SJSA1 (cell line): Measurements from ENCODE around the gene MS4A6E. TPM values are rescaled to one million over a fixed set of nuclear protein-coding genes. Genes with fewer than 3 reads are reported as not detected.

Experiments
- DNase-seq, 2 experiments: peaks; one replicate each; pipeline ENCODE4 v3.0.0-alpha.2; 2015 to 2020; ENCODE audit warnings: low spot score in 2 of 2, low read depth in 1 of 2
- H3K27ac ChIP-seq: fragments of 250-450 bp; sonication (Bioruptor Pico); 2 replicates; pipeline ENCODE4 v1.5.1; 2020; ENCODE audit warnings: mild to moderate bottlenecking, moderate library complexity
- H3K27me3 ChIP-seq: fragments of 250-450 bp; sonication (Bioruptor Pico); replicated peaks from 2 replicates; pipeline ENCODE4 v1.5.1; 2020; ENCODE audit warnings: mild to moderate bottlenecking, moderate library complexity
- H3K36me3 ChIP-seq: fragments of 250-450 bp; sonication (Bioruptor Pico); 2 replicates; pipeline ENCODE4 v1.5.1; 2020; ENCODE audit warnings: mild to moderate bottlenecking
- H3K4me1 ChIP-seq: fragments of 250-450 bp; sonication (Bioruptor Pico); replicated peaks from 2 replicates; pipeline ENCODE4 v1.6.1; 2021; ENCODE audit warnings: mild to moderate bottlenecking
- H3K4me3 ChIP-seq: fragments of 250-450 bp; sonication (Bioruptor Pico); 2 replicates; pipeline ENCODE4 v1.5.1; 2020; ENCODE audit warnings: mild to moderate bottlenecking
- H3K9me3 ChIP-seq: fragments of 250-450 bp; sonication (Bioruptor Pico); replicated peaks from 2 replicates; pipeline ENCODE4 v1.5.1; 2020; ENCODE audit warnings: mild to moderate bottlenecking
- total RNA-seq: library from RNA; depleted of rRNA; stranded (reverse); fragments of >200 nt; shearing (Covaris generic); gene quantifications from 2 replicates; pipeline ENCODE4 v1.2.3, GENCODE V29; 2014

The MS4A6E gene
- total RNA-seq, 1 experiment from 2014 or later: not detected

GRCh38 chr11:60314635-60315321 is 12.3 kb upstream of the MS4A6E start:
- no peak for DNase-seq
- H3K27ac ChIP-seq: no peak overlapping the region
- H3K4me1 ChIP-seq: no peaks in the 10 kb centered on the region
- no peaks in the 10 kb centered on the region for H3K9me3 ChIP-seq
- H3K27me3 ChIP-seq: no peaks in the 10 kb centered on the region
- H3K36me3 ChIP-seq: no peaks in the 10 kb centered on the region
- H3K4me3 ChIP-seq: no peak overlapping the region

GRCh38 chr11:60315871-60316270 is 11.2 kb upstream of the MS4A6E start:
- Histone ChIP-seq H3K9me3 (no peaks in the 10 kb centered on the region), H3K27me3 (no peaks in the 10 kb centered on the region), H3K4me1 (no peaks in the 10 kb centered on the region), H3K36me3 (no peaks in the 10 kb centered on the region), H3K4me3 (no peak overlapping the region), H3K27ac (no peak overlapping the region)
- DNase-seq: no peak

- no peaks in the 10 kb centered on the region for H3K27me3 ChIP-seq
- no peaks in the 10 kb centered on the region for H3K36me3 ChIP-seq
- no peak overlapping the region for H3K27ac ChIP-seq
- no peaks in the 10 kb centered on the region for H3K4me1 ChIP-seq
- H3K4me3 ChIP-seq: no peak overlapping the region
- no peak for DNase-seq
- no peaks in the 10 kb centered on the region for H3K9me3 ChIP-seq
Measured at GRCh38 chr11:60316317-60316716, 10.7 kb upstream of the MS4A6E start.

GRCh38 chr11:60318726-60319125 is 8.3 kb upstream of the MS4A6E start:
- H3K9me3 ChIP-seq: no peaks in the 10 kb centered on the region
- no peak overlapping the region for H3K4me3 ChIP-seq
- H3K27ac ChIP-seq: no peak overlapping the region
- no peaks in the 10 kb centered on the region for H3K27me3 ChIP-seq
- DNase-seq: no peak
- no peaks in the 10 kb centered on the region for H3K36me3 ChIP-seq
- no peaks in the 10 kb centered on the region for H3K4me1 ChIP-seq

- no peaks in the 10 kb centered on the region for H3K9me3 ChIP-seq
- DNase-seq: no peak
- no peak overlapping the region for H3K27ac ChIP-seq
- H3K27me3 ChIP-seq: no peaks in the 10 kb centered on the region
- H3K4me1 ChIP-seq: no peaks in the 10 kb centered on the region
- H3K4me3 ChIP-seq: no peak overlapping the region
- no peaks in the 10 kb centered on the region for H3K36me3 ChIP-seq
Measured at GRCh38 chr11:60321051-60321450, 6.0 kb upstream of the MS4A6E start.

GRCh38 chr11:60328460-60328859 is 1.4 kb downstream of the MS4A6E start:
- no peak for DNase-seq

GRCh38 chr11:60332846-60333245 is 5.8 kb downstream of the MS4A6E start:
- no peak for DNase-seq
- Histone ChIP-seq H3K27ac (no peak overlapping the region), H3K4me3 (no peak overlapping the region), H3K27me3 (no peaks in the 10 kb centered on the region), H3K9me3 (no peaks in the 10 kb centered on the region), H3K36me3 (no peaks in the 10 kb centered on the region), H3K4me1 (no peaks in the 10 kb centered on the region)

More at GRCh38 chr11:60328460-60328859, 1.4 kb downstream of the MS4A6E start:
- H3K4me1 ChIP-seq: no peaks in the 10 kb centered on the region
- H3K27me3 ChIP-seq: no peaks in the 10 kb centered on the region
- H3K4me3 ChIP-seq: no peak overlapping the region
- H3K27ac ChIP-seq: no peak overlapping the region
- H3K36me3 ChIP-seq: no peaks in the 10 kb centered on the region
- no peaks in the 10 kb centered on the region for H3K9me3 ChIP-seq

GRCh38 chr11:60334005-60334620 is 7.1 kb downstream of the MS4A6E start:
- Histone ChIP-seq H3K4me1 (no peaks in the 10 kb centered on the region), H3K9me3 (no peaks in the 10 kb centered on the region), H3K27me3 (no peaks in the 10 kb centered on the region), H3K4me3 (no peak overlapping the region), H3K27ac (no peak overlapping the region), H3K36me3 (no peaks in the 10 kb centered on the region)
- DNase-seq: peak; percentile 66 to 77

GRCh38 chr11:60336767-60337391 is 9.8 kb downstream of the MS4A6E start:
- H3K9me3 ChIP-seq: no peaks in the 10 kb centered on the region
- no peaks in the 10 kb centered on the region; the same call in 1 of the 2 replicates for H3K27me3 ChIP-seq
- no peaks in the 10 kb centered on the region for H3K4me1 ChIP-seq
- no peak overlapping the region for H3K27ac ChIP-seq
- DNase-seq: no peak
- no peaks in the 10 kb centered on the region for H3K36me3 ChIP-seq
- no peak overlapping the region for H3K4me3 ChIP-seq

- no peaks in the 10 kb centered on the region for H3K4me1 ChIP-seq
- no peak overlapping the region for H3K4me3 ChIP-seq
- H3K9me3 ChIP-seq: no peaks in the 10 kb centered on the region
- no peak overlapping the region for H3K27ac ChIP-seq
- H3K27me3 ChIP-seq: no peaks in the 10 kb centered on the region; the same call in 1 of the 2 replicates
- no peak for DNase-seq
- H3K36me3 ChIP-seq: no peaks in the 10 kb centered on the region
Measured at GRCh38 chr11:60338053-60338452, 11.0 kb downstream of the MS4A6E start.

GRCh38 chr11:60339356-60339755 is 12.3 kb downstream of the MS4A6E start:
- no peaks in the 10 kb centered on the region for H3K36me3 ChIP-seq
- H3K27me3 ChIP-seq: no peaks in the 10 kb centered on the region; the same call in 1 of the 2 replicates
- DNase-seq: no peak
- no peaks in the 10 kb centered on the region for H3K4me1 ChIP-seq
- no peak overlapping the region for H3K4me3 ChIP-seq
- no peaks in the 10 kb centered on the region for H3K9me3 ChIP-seq
- no peak overlapping the region for H3K27ac ChIP-seq

GRCh38 chr11:60343094-60343704 is 16.1 kb downstream of the MS4A6E start:
- no peak overlapping the region for H3K4me3 ChIP-seq
- no peak overlapping the region for H3K27ac ChIP-seq
- no peaks in the 10 kb centered on the region; the same call in 1 of the 2 replicates for H3K27me3 ChIP-seq
- H3K36me3 ChIP-seq: no peaks in the 10 kb centered on the region
- no peaks in the 10 kb centered on the region for H3K4me1 ChIP-seq
- peak in 1 of 2 experiments; percentile 23 for DNase-seq
- no peaks in the 10 kb centered on the region for H3K9me3 ChIP-seq

GRCh38 chr11:60344146-60344545 is 17.1 kb downstream of the MS4A6E start:
- Histone ChIP-seq H3K4me3 (no peak overlapping the region), H3K27ac (no peak overlapping the region), H3K4me1 (no peaks in the 10 kb centered on the region), H3K36me3 (no peaks in the 10 kb centered on the region), H3K27me3 (no peaks in the 10 kb centered on the region; the same call in 1 of the 2 replicates), H3K9me3 (no peaks in the 10 kb centered on the region)
- DNase-seq: no peak

GRCh38 chr11:60345489-60345888 is 18.4 kb downstream of the MS4A6E start:
- Histone ChIP-seq H3K36me3 (no peaks in the 10 kb centered on the region), H3K4me3 (no peak overlapping the region), H3K4me1 (no peaks in the 10 kb centered on the region), H3K27me3 (no peaks in the 10 kb centered on the region; the same call in 1 of the 2 replicates), H3K9me3 (no peaks in the 10 kb centered on the region), H3K27ac (no peak overlapping the region)
- peak; percentile 43 to 57 for DNase-seq
